Midbrain (tissue), 1 donor: ENCODE measurements around the gene LMAN2L.

Source experiments
- DNase-seq: peaks from one replicate; lab custom pipeline; 2025; lab: John Stamatoyannopoulos, UW

The LMAN2L gene

DNA sequence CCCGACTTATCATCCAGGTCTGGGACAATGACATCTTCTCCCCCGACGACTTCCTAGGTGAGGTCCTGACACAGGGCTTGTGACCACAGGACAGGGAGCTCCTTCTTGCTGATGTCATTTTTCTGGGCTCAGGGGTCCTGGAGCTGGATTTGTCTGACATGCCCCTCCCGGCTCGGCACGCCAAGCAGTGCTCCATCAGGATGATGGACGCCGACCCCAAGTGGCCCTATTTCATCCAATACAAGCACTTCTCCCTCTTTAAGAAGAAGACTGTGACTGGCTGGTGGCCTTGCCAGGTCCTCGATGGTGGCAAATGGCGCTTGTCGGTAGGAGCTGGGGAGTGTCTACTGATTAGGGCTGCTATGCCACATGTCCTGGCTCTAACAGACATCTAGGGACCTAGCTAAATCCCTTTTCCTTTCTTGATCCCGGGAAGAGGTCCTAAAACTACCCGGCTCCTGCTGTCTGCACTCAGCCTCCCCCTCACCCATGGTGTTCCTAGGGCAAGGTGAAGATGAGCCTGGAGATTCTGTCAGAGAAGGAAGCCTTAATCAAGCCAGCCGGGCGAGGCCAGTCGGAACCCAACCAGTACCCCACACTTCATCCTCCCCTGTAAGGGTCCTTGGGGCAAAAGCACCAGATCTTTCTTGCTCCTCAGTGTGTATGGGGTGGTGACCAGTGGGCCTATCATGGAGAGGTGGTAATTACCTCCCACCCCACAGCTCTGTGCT, 36.7 kb downstream of the LMAN2L start:
- DNase-seq, result no peak

- no peak for DNase-seq
Observed at GRCh38 chr2:96702098-96702785, 37.6 kb downstream of the LMAN2L start.

DNA sequence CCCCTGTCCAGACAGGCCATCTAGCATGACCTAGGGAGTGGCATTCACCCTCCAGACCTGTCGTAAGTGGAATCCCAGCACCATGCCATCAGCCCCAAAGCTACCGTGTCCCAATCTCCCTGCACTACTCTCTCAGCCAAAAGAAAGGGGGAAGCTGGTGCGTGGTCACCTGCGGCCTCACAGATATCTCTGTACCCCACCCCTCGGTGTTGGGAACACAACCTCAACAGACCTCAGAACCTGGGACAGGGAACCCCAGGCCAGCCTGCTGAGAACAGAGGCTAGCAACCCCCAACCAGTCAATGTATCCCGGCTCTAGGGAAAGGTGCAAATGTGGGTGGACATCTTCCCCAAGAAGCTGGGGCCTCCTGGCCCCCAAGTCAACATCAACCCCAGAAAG, 38.2 kb downstream of the LMAN2L start:
- no peak for DNase-seq

DNA sequence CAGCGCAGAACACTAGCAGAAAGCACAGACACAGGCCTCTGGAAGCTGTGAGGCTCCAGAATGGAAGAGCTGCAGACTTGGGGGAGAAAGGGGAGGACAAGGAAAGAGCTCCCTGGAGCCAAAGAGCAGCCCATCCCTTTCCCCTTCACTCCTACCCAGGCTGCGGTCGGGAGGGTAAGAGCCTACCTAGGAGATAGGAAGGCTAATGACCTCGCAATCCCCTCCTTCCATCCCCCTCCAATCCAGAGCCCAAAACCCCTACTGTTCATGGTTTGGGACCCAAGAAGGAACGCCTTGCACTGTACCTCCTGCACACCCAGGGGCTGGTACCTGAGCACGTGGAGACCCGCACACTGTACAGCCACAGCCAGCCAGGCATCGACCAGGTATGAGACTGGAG, 39.8 kb downstream of the LMAN2L start:
- no peak for DNase-seq

DNA sequence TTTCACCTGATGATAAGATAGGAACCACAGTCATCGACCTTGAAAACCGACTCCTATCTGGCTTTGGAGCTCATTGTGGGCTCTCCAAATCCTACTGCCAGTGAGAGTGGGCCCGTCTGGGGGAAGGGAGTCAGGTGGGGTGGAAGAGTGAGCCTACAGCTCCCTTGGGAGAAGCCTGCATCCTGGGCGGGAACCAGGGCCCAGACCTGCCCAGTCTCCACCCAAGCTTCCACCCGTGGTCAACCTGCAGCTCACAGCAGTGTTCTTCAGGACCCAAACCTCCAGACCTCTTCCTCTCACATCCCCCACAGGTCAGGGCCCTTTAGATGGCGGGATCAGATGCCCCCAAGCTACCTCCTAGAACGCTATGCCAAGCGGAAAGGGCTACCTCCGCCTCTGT, 40.2 kb downstream of the LMAN2L start:
- no peak for DNase-seq

- DNase-seq, result no peak
Observed at GRCh38 chr2:96699021-96699420, 40.8 kb downstream of the LMAN2L start.

- DNase-seq, result no peak
Observed at GRCh38 chr2:96698221-96698861, 41.5 kb downstream of the LMAN2L start.

DNA sequence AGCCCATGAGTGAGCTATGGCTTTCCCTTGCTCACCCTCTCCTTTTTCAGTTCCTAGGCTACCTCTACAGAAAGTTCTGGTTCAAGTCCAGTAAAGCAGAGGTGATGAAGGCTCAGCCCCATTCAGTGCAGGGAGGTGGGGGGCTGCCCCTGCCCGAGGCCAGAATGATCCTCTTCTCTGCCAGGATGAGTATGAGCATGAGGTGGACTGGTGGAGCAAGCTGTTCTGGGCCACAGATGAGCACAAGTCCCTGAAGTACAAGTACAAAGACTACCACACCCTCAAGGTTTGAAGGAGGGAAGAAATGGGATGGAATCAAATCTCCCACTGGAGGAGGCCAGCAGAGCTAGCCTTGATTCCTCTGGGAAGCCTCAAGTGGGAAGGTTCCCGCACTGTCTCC, 42.4 kb downstream of the LMAN2L start:
- no peak for DNase-seq

DNA sequence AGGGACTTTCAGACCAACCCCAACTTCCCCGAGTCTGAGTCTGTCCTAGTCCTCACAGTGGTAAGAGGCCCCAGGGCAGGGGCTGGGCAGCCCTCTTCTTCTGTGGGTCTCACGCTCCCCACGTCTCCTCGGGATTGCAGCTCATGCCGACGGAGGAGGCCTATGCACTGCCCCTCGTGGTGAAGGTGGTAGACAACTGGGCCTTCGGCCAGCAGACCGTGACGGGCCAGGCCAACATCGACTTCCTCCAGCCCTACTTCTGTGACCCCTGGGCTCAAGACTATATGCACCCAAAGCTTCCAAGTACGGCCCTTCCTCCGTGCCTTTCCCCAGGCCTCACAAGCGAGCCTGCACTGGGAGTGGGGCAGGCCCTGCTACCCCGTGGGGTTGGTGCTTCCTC, 44.3 kb downstream of the LMAN2L start:
- DNase-seq, result no peak

DNA sequence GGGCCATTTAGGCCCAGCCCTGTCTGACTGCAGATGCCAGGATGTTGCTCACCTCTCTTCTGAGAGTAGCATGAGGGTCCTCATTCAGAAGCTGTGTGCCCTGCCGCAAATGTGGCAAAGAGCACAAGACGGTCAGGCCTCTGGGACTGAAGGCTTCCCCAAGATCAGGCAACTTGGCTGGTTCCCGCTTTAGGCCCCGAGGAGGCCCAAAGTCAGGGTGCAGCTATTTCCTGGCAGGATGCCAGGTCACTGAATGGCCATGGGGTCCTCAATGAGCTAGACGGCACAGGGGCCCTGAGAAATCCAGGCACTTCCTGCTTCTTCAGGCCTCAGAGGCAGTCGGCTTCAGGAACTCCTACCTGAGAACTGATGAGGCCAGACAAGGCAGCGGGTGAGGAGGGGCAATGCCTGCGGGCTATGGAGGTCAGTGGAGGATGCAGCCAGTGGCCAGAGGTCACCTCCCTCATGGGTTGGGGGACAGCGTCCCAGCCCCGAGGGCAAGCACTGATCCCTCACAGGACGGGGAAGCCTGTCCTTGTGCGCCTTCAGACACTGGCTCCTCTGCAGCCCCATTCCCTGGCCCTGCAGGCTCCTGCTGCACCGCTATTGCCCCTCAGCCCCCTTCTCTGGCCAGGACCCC, 44.9 kb downstream of the LMAN2L start:
- no peak for DNase-seq

DNA sequence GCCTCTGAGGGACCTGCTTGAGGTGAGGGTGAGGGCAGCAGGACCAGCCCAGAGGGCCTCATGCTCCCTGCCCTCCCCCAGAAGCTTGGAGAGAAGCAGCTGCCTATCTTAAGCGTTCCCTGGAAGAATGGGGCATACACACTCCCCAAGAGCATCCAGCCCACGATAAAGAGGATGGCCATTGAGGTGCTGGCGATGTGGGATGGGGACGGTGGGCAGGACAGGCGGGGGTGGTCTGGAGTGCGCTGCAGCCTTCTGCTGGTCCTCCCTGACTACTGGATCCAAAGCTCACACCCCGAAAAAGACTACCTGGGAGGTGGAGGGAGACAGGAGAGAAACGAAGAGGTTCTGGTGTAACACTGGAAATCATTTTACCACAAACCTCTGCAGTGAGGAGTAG, 45.6 kb downstream of the LMAN2L start:
- DNase-seq, result no peak

- DNase-seq, result no peak
Observed at GRCh38 chr2:96693286-96694200, 46.3 kb downstream of the LMAN2L start.

- no peak for DNase-seq
Observed at GRCh38 chr2:96692094-96692971, 47.5 kb downstream of the LMAN2L start.

DNA sequence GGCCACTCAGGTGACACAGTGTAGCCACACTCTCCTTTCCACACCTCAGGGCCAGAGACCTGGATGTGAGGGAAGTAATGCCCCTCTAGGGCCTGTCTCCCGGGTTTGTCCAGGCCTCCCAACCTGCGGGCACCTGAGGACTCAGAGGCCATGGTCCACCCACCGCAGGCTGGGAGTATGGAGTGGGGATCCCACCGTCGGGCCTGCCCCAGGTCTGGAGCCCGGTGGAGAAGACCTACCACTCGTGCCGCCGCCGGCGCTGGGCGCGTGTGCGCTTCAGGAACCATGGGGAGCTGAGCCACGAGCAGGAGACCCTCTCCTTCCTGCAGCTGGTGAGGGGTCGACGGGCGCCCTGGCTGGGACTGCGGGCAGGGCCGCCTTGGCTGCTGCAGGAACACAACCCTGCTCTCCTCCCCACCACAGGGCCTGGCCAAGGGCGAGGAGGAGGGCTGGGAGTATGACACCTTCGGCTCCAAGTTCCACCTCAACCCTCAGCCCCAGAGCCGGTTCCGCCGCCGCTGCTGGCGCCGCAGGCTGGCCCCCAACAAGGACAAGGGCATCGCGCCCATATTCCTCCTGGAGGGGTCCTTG, 48.7 kb downstream of the LMAN2L start:
- no peak for DNase-seq

- DNase-seq, result no peak
Observed at GRCh38 chr2:96690306-96691021, 49.4 kb downstream of the LMAN2L start.

GRCh38 chr2:96689431-96689991, 50.4 kb downstream of the LMAN2L start:
- no peak for DNase-seq

DNA sequence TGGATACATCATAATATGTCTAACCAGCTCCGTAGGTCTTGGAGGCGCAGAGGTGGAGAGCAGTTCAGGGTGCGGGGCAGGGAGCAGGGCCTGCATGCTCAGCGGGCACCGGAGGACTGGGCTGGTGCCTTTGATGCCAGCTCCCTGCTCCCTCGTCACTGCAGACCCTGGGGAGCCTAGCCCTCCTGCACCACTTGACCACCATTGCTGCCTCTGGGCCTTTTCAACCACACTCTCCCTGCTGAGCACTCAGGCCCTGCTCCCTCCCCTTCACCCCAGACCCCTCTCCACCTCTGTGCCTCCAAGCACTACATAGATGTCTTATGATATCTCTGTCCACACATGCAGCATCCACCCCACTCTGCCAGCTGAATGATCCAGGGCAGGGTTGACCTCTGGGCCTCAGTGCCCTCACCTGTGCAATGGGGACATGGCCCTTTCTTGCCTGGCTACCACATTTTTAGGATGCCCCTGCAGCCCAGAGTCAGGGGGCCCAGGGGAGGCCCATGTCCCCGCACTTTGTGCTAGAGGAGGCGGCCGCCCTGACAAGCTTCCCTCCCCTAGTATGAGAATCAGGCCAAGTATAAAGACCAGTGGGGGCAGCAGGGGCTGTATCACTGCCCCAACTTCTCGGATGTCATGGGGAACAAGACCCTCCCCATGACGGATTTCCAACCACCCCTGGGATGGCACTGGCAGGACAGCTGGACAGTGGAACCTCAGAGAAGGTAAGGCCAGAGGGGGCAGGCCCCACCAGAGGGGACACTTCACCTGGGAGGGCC, 51.0 kb downstream of the LMAN2L start:
- DNase-seq, result no peak
